Activated CD4-positive, alpha-beta T cell treated with anti-CD3 and anti-CD28 coated beads for 48 hours (primary cell): ENCODE data around the gene TAS2R50.
"Not testable (repeated sequence)": the region's sequence is repeated elsewhere in the genome, so short reads cannot be mapped to it uniquely, and the experiment has no call there.

ENCODE experiments used
- DNase-seq: peaks from one replicate; pipeline ENCODE4 v3.0.0-alpha.2; 2020

TAS2R50 gene, protein sequence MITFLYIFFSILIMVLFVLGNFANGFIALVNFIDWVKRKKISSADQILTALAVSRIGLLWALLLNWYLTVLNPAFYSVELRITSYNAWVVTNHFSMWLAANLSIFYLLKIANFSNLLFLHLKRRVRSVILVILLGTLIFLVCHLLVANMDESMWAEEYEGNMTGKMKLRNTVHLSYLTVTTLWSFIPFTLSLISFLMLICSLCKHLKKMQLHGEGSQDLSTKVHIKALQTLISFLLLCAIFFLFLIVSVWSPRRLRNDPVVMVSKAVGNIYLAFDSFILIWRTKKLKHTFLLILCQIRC

DNA sequence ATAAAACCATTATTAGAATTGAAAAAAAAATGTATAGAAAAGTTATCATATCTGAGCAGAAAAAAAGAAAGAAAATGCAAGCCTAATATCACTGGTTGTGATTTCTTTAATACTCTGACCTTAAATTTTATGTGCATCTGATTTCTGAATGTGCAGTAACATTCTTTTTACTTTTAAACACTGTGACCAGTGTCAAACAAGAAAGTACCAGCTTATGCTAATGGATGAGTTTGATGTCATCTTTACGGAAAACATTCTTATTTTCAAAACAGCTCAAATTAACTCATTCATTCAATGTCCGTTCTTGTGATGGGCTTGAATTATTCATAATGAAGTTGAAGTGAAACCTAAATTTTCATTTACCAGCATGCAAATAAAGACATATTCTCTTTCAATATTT is at the start of gene TAS2R50:
TAS2R50 (minus strand) TSS at position 101 of the 400 bp plus-strand sequence; CDS start at position 49, 52 bp downstream.
- DNase-seq, result no peak

DNA sequence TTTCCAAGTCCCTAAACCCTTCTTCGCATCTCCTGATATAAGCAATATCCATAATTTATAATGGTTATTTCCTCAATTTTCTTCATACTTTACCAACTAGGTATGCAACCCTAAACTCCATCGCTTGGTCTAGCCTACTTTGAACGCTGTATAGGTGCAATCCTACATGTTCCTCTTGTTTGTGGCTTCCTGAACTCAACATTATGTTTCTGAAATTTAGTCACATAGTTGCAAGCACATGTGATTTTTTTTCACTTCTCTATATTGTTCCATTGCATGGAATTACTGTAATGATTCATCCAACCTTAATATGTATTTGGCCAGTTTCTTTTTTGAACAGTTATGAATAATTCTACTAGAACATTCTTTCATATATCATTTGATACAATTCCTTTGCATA is 47.2 kb upstream of the TAS2R50 start:
- not testable (repeated sequence) for DNase-seq

DNA sequence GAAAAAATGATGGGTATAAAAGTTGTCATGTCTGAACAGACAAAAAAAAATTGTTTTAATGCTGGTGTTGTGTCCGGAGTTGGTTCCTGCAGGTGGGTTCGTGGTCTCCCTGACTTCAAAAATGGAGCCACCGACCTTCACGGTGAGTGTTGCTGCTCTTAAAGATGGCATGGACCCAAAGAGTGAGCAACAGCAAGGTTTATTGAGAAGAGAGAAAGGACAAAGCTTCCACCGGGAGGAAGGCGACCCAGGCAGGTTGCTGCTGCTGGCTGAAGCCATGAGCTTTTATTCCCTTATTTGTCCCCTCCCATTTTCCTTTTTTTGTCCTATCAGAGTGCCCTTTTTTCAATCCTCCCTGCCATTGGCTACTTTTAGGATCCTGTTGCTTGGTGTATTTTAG is 44.6 kb upstream of the TAS2R50 start, which contains the start of gene TAS2R31:
TAS2R31 (minus strand) TSS at position 101 of the 400 bp plus-strand sequence; CDS start at position 29, 72 bp downstream.
- DNase-seq, result no peak

DNA sequence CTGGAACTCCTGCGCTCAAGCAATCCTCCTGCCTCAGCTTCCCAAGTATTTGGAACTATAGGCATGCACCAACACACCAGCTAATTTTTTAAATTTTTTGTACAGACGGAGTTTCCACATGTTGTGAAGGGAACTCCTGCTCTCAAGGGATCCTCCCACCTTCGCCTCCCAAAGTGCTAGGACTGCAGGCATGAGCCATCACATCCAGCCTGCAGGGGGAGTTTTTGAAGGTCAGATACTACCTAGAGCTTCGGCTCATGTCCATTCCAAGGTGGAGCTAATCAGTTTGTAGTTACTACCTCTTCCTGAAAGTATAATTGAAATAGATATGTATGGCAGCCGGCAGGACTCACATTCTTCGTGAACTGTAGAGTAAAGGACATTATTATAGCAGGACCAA is 39.4 kb upstream of the TAS2R50 start:
- DNase-seq, result no peak

DNA sequence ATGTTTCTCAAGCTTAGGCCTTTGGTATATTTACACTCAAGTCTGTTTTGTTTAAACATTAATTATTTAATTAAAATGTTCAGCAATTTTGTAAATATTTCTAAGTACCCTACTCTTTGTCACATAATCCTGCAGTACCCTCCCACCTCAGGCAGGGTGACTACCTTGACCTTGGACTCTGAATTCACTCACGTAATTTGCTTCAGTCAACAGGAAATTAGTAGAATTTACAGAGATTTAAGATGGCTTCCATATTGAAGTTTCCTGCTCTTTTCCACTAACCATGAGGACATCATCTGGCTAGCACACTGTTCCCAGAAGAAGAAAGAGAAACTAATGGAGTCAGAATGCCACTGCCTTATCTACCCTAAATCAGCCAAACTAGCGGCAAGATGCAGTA is 36.7 kb upstream of the TAS2R50 start:
- DNase-seq, result no peak

DNA sequence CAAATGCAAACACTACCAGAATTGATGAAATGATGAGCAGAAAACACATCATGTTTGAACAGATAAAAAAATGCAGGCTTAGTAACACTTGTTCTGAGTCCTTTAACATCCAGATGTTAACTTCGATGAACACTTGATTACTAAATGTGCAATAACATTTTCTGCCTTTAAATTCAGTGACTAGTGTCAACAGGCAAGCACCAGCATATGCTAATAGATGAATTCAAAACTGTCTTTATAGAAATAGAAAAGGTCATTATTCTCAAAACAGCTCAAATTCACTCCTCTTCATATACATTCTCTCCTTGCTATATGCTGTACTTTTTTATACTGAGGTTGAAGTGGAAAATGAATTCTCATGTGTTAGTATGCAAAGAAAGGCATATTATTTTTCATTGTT is 35.8 kb upstream of the TAS2R50 start, which contains the start of gene TAS2R19:
TAS2R19 (minus strand) TSS at position 101 of the 400 bp plus-strand sequence; CDS start at position 52, 49 bp downstream.
- DNase-seq, result no peak

DNA sequence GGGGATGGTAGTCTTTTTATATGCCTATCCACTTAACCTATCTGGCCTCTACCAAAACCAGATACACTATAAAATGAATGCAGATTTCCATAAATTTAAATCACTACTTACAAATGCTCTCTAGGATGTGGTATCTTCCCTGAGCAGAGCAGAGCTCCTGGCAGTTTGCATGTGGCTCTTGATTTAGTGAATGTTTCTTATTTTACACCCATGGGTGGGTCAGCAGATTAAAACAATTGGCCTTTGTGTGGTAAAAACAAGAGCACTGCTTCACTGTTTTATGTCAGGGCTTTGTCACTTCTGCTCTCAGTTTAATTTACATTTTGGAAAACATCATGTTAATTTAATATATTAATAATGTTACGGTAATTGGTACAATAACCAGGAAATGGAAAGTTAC is 30.2 kb upstream of the TAS2R50 start:
- no peak for DNase-seq

DNA sequence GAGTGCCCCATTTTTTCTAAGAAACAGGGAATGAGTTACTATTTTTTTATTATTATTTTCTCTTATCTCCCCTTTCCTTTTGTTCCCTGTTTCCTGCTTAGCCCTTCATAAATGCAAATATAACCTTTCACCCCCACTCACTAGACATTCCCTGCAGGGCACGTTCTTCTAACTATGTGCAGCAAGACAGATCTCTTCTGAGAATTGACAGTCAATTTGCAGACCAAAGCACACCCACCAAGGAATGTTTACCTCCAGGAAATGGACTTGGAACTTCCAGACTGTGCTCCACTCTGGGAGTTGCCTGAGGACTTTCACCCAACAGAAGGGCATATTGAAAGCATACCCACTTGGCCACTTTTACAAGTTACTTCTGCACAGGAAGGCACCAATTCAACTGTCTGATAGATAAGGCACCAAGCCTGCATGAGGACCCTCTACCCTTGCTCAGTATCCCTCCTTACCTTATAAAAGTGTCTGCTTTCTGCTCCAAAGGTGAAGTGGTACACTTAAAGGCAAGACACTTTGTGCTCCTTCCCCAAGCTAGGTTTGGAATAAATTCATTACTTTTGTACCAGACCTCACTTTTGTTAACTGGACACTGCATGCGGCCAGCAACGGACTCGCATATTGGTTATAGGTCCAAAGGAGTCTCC is 29.2 kb upstream of the TAS2R50 start:
- no peak for DNase-seq

DNA sequence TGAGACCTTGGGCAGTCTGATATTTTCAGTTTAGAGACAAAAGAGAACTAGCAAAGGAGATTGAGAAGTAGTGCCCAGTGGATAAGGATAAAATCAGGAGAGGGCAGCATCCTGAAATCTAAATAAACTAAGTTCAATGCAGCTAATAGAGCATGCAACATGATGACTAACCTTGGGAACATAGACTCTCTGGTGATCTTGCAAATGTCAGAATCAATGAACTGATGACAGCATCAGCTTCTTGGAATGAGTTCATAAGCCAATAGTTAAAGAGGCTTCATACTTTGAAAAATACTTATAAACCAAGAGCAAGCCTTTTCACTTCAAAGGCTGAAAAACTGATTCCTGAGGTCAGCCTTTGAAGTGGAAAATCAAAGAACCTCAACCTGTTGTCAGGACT is 27.5 kb upstream of the TAS2R50 start:
- no peak for DNase-seq

DNA sequence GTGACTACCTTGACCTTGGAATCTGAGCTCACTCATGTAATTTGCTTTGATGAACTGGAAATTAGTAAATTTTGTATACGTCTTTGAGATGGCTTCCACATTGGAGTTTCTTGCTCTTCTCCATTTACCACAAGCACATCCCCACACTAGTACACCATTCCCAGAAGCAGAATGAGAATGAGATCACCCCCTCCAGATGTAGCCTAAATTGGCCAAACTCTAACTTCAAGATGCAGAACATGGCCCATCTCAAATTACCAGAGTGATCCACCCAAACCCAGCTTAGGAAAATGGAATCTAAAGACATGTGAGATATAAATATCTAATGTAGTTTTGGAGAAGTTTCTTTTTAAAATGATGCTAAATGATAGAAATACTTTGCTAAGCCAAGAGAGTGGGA is 20.9 kb upstream of the TAS2R50 start:
- DNase-seq, result no peak

DNA sequence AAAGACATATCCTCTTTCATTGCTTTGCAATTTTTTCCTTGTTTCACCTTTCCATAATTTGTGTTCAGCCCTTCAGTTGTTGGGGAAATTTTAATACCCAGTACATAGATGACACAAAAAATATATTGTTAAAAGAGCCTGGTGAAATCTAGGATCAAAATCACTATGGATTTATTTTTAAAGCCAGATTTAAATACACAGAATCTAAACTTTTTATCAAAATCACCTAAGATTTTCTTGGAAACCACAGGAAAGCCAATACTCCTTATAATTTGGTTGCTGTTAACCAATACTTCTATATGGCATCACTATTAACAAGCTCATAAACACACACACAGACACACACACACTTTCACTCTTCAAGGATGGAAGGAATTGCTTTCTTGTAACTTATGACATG is 11.5 kb upstream of the TAS2R50 start, which contains the start of gene TAS2R20:
TAS2R20 (minus strand) TSS at position 101 of the 400 bp plus-strand sequence. CDS start 429 bp downstream, outside the sequence.
- DNase-seq, result no peak

DNA sequence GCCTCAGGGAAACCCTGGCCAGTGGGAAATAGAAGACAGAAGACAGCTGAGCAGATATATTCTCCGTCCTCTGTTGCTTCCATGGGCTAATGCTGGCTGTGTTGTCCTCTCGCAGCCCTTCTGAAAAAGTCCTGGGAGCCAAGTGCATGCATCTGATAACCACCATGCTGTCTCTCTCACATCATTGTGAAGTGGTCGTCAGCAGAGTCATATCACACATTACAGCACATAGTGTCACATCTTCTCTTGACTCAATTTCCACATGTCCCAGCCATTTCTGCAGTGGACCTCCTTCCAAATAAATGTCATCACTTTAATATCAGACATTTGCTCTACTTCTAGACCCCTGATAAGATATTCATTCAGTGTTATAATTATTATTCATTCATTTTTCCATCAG is 7.6 kb upstream of the TAS2R50 start:
- no peak for DNase-seq

DNA sequence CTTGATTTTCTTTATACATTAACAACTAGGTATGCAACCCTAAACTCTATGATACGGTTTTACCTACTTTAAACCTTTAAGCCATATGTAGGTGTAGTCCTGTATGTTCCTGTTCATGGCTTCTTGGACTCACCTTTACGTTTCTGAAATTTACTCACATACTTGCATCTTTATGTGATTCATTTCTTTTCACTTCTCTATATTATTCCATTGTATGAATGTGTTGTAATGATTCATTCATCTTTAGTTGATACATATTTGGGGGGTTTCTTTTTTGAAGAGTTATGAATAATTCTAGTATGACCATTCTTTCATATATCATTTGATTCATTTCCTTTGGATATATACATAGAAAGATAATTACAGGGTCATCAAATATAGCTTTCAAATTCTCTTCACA is 2.4 kb upstream of the TAS2R50 start:
- DNase-seq, result no peak

DNA sequence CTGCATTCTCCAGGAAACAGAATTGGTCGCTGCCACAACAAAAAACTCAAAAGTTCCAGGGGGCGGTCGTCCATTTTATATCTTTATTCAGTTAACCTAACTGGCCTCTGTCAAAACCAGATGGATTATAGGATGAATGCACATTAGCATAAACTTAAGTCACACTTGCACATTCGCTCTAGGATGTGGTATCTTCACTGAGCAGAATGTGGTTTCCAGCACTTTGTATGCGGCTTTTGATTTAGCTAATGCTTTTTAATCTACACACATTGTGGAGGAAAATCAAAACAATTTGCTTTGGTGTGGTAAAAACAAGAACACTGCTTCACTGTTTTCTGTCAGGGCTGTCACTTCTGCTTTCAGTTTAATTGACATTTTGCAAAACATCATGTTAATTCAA is 4.5 kb downstream of the TAS2R50 start:
- DNase-seq, result peak; percentile 36

DNA sequence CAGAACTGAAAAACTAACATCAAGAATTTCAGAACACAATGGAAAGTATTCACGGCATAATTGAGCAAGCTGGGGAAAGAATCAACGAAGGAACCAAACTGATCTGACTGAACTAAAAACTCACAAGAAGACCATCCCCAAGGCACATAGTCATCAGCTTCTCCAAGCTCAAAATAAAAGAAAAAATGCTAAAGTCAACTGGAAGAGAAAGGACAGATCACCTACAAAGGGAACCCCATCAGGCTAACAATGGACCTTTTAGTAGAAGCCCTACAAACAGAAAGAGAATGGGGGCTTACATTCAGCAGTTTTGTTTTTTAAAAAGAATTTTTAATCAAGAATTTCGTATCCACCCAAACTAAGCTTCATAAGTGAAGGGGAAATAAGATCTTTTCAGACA is 11.7 kb downstream of the TAS2R50 start:
- no peak for DNase-seq

DNA sequence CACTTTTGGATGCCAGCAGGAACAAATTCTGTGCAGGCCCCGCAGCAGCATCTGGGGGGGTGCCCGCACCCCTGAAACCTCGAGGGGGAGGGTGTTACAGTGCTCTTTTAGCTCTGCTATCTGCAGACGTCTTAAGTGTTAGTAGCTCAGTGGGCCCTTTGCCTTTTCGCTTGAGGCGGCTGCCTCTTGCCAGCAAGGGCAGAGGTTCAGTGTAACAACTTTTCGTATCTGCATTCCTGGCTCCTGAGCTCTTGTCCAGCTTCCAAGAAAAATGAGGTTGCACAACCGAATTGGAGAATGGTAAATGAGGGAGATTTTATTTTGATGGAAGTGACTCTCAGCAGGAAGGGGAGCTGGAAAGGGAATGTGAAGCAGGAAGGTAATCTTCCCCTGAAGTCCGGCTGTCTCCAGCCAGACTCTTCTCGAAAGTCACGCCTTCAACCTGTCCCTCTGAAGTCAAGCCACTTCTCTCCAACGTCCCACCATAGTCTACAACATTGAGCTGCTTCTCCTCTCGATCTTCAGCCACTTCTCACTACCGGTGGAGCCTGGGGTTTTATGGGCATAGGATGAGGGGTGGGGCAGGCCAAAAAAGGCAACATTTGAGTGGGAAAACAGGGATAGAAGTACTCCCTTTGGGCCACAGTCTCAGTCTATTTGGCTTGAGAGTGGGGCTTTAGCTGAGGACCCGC is 17.8 kb downstream of the TAS2R50 start:
- no peak for DNase-seq

DNA sequence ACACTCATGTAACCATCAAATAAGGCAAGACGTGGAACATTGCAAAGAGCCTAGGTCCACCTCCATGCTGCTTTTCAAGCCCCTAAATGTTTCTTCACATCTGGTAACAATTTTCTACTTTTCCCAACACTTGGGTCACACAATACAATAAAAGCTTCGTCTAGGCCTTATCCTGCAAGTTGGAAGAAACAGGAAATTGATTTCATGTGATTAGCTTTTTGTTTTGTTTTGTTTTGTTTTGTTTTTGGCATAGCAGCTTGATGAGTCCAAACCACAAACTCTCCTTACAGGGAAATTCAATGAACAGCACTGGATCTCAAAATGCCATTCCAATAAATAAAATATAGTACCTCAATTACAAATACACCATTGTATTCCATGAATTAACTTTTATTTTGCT is 19.3 kb downstream of the TAS2R50 start:
- no peak for DNase-seq

DNA sequence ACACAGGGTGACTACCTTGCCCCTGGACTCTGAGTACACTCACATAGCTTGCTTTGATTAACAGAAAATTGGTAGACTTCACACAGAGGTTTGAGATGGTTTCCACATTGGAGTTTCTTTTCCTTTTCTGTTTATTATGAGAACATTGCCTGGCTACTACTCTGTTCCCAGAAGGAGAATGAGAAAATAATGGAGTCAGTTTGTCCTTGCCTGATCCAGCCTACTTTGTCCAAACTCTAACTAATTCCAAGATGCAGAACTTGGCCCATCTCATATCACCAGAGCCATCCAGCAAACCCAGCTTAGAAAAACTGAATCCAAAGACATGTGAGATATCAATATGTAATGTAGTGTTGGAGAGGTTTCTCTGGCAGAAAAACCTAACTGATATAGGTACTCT is 20.4 kb downstream of the TAS2R50 start:
- DNase-seq, result no peak

DNA sequence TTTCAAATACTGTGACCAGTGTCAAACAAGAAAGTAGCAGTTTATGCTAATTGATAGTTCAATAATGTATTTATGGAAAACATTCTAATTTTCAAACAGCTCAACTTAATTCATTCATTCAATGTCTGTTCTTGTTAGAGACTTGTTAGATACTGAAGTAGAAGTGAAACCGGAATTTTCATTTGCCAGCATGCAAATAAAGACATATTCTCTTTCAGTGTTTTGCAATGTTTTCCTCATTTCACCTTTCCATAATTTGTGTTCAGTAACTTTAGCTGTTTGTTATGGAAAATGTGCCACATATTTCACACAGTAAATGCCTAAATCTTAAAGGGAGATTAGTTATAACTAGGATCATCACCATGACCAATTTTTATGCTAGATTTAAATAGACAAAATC is 21.2 kb downstream of the TAS2R50 start:
- no peak for DNase-seq

DNA sequence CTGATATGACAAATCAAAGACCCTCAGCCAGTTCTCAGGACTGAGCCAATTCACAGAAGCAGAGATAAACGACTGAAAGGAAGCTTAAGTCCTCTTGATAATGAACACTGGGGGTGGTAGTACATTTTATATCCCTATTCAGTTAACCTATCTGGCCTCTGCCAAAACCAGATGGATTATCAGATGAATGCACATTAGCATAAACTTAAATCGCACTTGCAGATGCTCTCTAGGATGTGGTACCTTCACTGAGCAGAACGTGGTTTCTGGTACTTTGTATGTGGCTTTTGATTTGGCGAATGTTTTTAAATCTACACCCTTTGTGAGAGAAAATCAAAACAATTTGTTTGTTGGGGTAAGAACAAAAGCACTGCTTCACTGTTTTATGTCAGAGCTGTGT is 26.5 kb downstream of the TAS2R50 start:
- DNase-seq, result no peak

DNA sequence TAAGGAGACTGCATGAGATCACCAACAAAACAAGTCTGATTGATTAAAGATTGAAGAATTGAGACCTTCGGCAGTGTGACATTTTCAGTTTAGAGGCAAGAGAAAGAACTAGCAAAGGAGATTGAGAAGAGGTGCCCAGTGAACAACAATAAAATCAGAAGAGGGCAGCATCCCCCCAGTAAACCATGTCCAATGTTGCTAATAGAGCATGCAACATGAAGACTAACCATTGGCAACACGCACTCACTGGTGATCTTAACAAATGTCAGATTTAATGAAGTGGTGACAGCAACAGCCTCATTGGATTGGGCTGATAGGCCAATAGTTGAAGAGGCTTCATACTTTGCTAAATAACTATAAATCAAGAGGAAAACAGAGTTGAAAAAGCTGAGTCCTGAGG is 26.9 kb downstream of the TAS2R50 start:
- no peak for DNase-seq

DNA sequence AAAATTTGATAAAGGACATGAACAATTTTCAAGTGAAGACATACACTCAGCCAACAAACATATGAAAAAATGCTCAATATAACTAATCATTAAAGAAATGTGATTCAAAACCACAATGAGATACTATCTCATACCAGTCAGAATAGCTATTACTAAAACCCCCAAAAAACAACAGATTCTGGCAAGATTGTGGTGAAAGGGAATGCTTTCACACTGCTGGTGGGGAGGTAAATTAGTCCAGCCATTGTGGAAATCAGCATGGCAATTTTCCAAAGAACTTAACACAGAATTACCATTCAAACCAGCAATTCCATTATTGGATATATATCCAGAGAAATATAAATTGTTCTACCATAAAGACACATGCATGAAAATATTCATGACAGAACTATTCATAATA is 29.0 kb downstream of the TAS2R50 start:
- no peak for DNase-seq

DNA sequence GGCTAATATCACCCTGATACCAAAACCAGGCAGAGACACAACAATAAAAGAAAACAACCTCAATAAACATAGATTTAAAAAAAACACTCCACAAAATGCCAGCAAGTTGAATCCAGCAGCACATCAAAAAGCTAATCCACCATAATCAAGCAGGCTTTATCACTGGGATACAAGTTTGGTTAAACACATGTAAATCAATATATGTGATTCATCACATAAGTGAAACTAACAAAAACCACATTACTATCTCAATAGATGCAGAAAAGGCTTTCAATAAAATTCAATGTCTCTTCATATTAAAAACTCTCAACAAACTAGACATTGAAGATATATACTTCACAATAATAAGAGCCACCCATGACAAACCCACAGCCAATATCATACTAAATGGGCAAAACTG is 30.6 kb downstream of the TAS2R50 start:
- no peak for DNase-seq

DNA sequence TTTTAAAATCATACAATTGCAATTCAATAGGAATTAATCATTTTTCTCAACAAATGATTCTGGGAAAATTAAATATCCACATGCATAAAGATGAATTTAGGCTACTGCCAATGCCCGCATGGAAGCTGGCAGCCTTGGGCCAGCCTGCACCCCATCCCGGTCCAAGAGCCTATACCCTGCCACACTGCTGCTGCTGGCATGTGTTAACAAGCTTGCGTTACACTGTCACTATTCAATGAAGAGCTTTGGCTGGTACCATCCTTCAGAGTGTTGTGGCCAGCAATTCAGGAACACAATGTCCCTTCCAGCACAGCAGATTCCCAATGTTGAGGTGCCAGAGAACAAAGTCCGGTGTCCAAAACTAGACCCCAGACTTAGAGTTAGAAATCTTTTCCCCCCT is 34.1 kb downstream of the TAS2R50 start:
- no peak for DNase-seq
